Nephron (organoid): Measurements from ENCODE around the gene VEGFA.

Source experiments
- H3K27ac Mint-ChIP-seq, 3 experiments: 2 replicates each; pipeline ENCODE4 v1.8.0; 2020; ENCODE audit warnings: mixed read lengths in 3 of 3, mild to moderate bottlenecking in 2 of 3, moderate library complexity in 1 of 3
- H3K27me3 Mint-ChIP-seq: 2 replicates; pipeline ENCODE4 v1.8.0; 2021; ENCODE audit warnings: low read depth, mild to moderate bottlenecking, moderate library complexity, mixed read lengths
- H3K36me3 Mint-ChIP-seq: 2 replicates; pipeline ENCODE4 v1.8.0; 2020; ENCODE audit warnings: low read depth, mixed read lengths
- H3K4me1 Mint-ChIP-seq: 2 replicates; pipeline ENCODE4 v1.8.0; 2020; ENCODE audit warnings: mixed read lengths
- H3K4me3 Mint-ChIP-seq, 3 experiments: 2 replicates each; pipeline ENCODE4 v1.8.0; 2020; ENCODE audit warnings: mild to moderate bottlenecking in 3 of 3, mixed read lengths in 3 of 3, moderate library complexity in 2 of 3
- H3K9me3 Mint-ChIP-seq: 2 replicates; pipeline ENCODE4 v1.8.0; 2020; ENCODE audit warnings: mixed read lengths
- CTCF ChIP-seq, 3 experiments: fragments of 200-600 bp; sonication (generic); IDR thresholded peaks; one replicate each; pipeline ENCODE4 v1.5.0; 2021; ENCODE audit warnings: antibody characterized with exemption in 3 of 3; ENCODE audit not compliant: unreplicated experiment in 3 of 3

VEGFA gene

GRCh38 chr6:43828711-43829110, 58.7 kb downstream of the VEGFA start:
- no peaks in the 10 kb centered on the region for H3K9me3 Mint-ChIP-seq
- peaks cover 32% of the 10 kb centered on the region for H3K27me3 Mint-ChIP-seq
- no peaks in the 10 kb centered on the region for H3K36me3 Mint-ChIP-seq
- H3K4me1 Mint-ChIP-seq, result peaks cover 15% of the 10 kb centered on the region
- no peak overlapping the region for H3K4me3 Mint-ChIP-seq
- TF ChIP-seq CTCF (IDR thresholded peaks at IDR 0.05; ENCODE audit: unreplicated experiment in 3 of 3), result no peak
- no peak overlapping the region for H3K27ac Mint-ChIP-seq

DNA sequence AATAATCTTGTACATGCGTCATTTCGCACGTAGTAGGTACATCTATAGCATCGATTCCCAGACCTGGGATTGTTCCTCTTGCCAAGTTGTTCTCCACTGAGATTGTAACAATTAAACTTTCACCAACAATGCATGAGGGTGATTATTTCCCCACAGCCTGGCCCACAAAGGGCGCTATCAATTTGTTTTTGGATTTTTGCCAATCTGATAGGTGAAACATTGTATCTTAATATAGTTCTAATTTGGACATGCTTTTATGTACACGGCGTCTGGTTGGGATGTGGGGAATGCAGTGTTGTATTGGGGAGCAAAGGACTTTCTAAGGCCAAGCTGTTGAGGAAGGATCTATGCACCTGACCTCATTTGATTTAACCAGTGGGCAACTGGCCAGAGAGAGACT, 59.5 kb downstream of the VEGFA start:
- Mint-ChIP-seq H3K4me1 (peaks cover 10% of the 10 kb centered on the region), H3K36me3 (no peaks in the 10 kb centered on the region), H3K27me3 (peaks cover 24% of the 10 kb centered on the region), H3K27ac (no peak overlapping the region), H3K4me3 (no peak overlapping the region), H3K9me3 (no peaks in the 10 kb centered on the region)
- TF ChIP-seq CTCF (IDR thresholded peaks at IDR 0.05; ENCODE audit: unreplicated experiment in 3 of 3), result no peak

- Mint-ChIP-seq H3K27me3 (peaks cover 20% of the 10 kb centered on the region), H3K4me3 (no peak overlapping the region)
- TF ChIP-seq CTCF (IDR thresholded peaks at IDR 0.05; ENCODE audit: unreplicated experiment in 3 of 3), result no peak
Observed at GRCh38 chr6:43830775-43831174, 60.8 kb downstream of the VEGFA start.

GRCh38 chr6:43831191-43831590, 61.2 kb downstream of the VEGFA start:
- H3K27ac Mint-ChIP-seq, result no peak overlapping the region
- H3K4me1 Mint-ChIP-seq, result peaks cover 18% of the 10 kb centered on the region
- H3K36me3 Mint-ChIP-seq, result no peaks in the 10 kb centered on the region
- peaks cover 20% of the 10 kb centered on the region for H3K27me3 Mint-ChIP-seq
- H3K4me3 Mint-ChIP-seq, result no peak overlapping the region
- no peaks in the 10 kb centered on the region for H3K9me3 Mint-ChIP-seq
- no peak for TF ChIP-seq CTCF (IDR thresholded peaks at IDR 0.05; ENCODE audit: unreplicated experiment in 3 of 3)

More at GRCh38 chr6:43830775-43831174, 60.8 kb downstream of the VEGFA start:
- H3K27ac Mint-ChIP-seq, result no peak overlapping the region
- H3K4me1 Mint-ChIP-seq, result peaks cover 13% of the 10 kb centered on the region
- no peaks in the 10 kb centered on the region for H3K9me3 Mint-ChIP-seq
- no peaks in the 10 kb centered on the region for H3K36me3 Mint-ChIP-seq

GRCh38 chr6:43833223-43833995, 63.4 kb downstream of the VEGFA start:
- peaks cover 34% of the 10 kb centered on the region for H3K4me1 Mint-ChIP-seq
- H3K27me3 Mint-ChIP-seq, result peaks cover 18% of the 10 kb centered on the region
- no peaks in the 10 kb centered on the region for H3K9me3 Mint-ChIP-seq
- H3K4me3 Mint-ChIP-seq, result no peak overlapping the region
- no peak overlapping the region for H3K27ac Mint-ChIP-seq
- no peak for TF ChIP-seq CTCF (IDR thresholded peaks at IDR 0.05; ENCODE audit: unreplicated experiment in 3 of 3)
- H3K36me3 Mint-ChIP-seq, result no peaks in the 10 kb centered on the region

- no peaks in the 10 kb centered on the region for H3K36me3 Mint-ChIP-seq
- peaks cover 14% of the 10 kb centered on the region for H3K27me3 Mint-ChIP-seq
- H3K9me3 Mint-ChIP-seq, result no peaks in the 10 kb centered on the region
- no peak overlapping the region for H3K4me3 Mint-ChIP-seq
- peaks cover 33% of the 10 kb centered on the region for H3K4me1 Mint-ChIP-seq
- no peak overlapping the region for H3K27ac Mint-ChIP-seq
- no peak for TF ChIP-seq CTCF (IDR thresholded peaks at IDR 0.05; ENCODE audit: unreplicated experiment in 3 of 3)
Observed at GRCh38 chr6:43833996-43834390, 64.0 kb downstream of the VEGFA start.
